Measurements from ENCODE around the gene EVI5. TPM values are rescaled to one million over a fixed set of nuclear protein-coding genes. Genes with fewer than 3 reads are reported as not detected.

The EVI5 gene
- total RNA-seq, 1 donor from 2014 or later: 40.0 TPM

DNA sequence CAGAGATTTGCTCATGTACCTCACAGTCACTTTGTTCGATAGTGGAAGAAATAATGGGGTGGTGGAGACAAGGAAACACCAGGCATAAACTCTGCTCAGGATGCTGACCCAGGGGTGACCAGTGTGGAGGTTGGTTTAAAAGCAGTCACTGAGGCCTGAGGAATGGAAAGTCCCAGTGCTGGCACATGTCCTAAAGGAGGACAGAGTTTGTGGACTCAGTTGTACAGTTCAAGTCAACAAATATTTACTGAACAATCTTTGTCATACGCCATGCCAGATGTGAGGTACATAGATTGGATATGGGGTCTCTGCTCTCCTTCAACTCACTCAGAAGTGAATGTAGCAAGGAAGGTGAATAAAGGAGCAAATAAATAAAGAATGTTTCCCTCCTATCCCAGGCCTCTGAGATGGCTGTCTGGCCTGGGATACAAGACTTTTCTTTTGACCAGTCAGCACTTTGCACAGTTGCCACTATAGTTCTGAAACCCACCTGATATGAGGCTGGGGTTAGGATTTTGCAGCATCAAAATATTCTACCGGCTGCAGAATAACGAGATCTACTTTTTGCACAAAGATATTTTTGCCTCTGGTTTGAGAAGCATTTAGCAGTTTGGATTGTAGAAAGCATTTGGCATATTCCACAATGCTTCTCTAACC is 290.3 kb downstream of the EVI5 start:
- H3K4me1 Mint-ChIP-seq: no peaks in the 10 kb centered on the region

DNA sequence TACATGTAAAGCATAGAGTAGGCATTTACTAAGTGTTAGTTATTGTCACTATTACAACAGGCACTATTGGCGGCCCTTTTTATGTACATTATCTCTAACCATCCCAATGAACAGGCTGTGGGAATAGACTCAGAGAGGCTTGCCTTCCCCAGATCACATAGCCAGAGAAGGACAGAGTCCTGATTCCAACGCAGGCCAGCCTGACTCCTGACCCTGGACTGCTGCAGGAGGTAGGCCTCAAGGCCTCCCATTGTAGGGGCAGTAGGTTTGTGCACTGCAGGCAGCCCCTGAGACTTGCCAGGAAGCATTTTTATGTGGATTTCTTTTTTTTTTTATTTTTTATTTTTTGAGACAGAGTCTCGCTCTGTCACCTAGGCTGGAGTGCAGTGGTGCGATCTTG is 291.8 kb downstream of the EVI5 start:
- TF ChIP-seq, protein P1, sequence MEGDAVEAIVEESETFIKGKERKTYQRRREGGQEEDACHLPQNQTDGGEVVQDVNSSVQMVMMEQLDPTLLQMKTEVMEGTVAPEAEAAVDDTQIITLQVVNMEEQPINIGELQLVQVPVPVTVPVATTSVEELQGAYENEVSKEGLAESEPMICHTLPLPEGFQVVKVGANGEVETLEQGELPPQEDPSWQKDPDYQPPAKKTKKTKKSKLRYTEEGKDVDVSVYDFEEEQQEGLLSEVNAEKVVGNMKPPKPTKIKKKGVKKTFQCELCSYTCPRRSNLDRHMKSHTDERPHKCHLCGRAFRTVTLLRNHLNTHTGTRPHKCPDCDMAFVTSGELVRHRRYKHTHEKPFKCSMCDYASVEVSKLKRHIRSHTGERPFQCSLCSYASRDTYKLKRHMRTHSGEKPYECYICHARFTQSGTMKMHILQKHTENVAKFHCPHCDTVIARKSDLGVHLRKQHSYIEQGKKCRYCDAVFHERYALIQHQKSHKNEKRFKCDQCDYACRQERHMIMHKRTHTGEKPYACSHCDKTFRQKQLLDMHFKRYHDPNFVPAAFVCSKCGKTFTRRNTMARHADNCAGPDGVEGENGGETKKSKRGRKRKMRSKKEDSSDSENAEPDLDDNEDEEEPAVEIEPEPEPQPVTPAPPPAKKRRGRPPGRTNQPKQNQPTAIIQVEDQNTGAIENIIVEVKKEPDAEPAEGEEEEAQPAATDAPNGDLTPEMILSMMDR (IDR thresholded peaks at IDR 0.05; ENCODE audit: unreplicated experiment): no peak
- no peaks in the 10 kb centered on the region for H3K9me3 Mint-ChIP-seq
- H3K4me1 Mint-ChIP-seq: no peaks in the 10 kb centered on the region
- H3K27me3 Mint-ChIP-seq (ENCODE audit: low read depth): peaks cover 65% of the 10 kb centered on the region
- DNase-seq (ENCODE audit: low spot score in 2 of 2, unreplicated experiment in 2 of 2): no peak
- H3K27ac Mint-ChIP-seq: no peak overlapping the region
- no peaks in the 10 kb centered on the region for H3K36me3 Mint-ChIP-seq
- no peak overlapping the region for H3K4me3 Mint-ChIP-seq

More for the DNA sequence above, 290.3 kb downstream of the EVI5 start:
- H3K27ac Mint-ChIP-seq: no peak overlapping the region
- H3K27me3 Mint-ChIP-seq (ENCODE audit: low read depth): peaks cover 55% of the 10 kb centered on the region
- H3K9me3 Mint-ChIP-seq: peaks cover 4% of the 10 kb centered on the region
- TF ChIP-seq, protein P1 (IDR thresholded peaks at IDR 0.05; ENCODE audit: unreplicated experiment): no peak
- no peak for DNase-seq (ENCODE audit: low spot score in 2 of 2, unreplicated experiment in 2 of 2)
- no peaks in the 10 kb centered on the region for H3K36me3 Mint-ChIP-seq
- no peak overlapping the region for H3K4me3 Mint-ChIP-seq

DNA sequence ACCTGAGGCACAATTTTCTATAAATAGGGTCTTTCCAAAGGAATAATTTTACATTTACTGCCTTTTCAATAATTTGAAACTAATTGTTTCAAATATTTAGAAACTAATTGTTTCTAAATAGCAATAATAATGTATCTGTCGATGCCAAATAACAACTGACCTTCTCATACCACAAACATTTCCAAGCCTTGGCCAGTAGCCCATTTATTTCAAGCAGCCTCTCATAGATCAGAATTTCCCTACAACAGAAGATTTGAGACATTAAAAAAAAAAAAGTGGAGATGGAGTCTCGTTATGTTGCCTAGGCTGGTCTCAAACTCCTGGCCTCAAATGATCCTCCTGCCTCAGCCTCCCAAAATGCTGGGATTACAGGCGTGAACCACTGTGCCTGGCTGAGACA is 296.1 kb downstream of the EVI5 start:
- Mint-ChIP-seq H3K9me3 (no peaks in the 10 kb centered on the region), H3K27ac (no peak overlapping the region)
- no peak for DNase-seq (ENCODE audit: low spot score in 2 of 2, unreplicated experiment in 2 of 2)

DNA sequence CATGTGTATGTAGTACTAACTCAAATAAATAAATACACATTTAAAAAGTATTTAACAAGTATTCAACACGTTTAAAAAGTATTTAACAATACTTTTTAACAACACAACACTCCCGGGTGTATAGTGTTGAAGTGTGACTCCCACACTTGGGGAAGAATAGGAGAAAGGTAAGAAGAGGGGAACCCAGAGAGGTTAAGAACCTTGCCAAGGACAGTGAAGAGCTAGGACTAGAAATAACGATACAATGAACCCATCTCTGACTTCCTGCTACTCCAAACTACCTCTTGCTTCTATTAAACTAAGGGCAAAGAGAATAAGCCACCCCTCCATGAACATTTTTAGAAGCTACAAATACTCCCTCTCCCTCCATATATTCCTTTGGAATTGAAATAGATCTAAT is 296.5 kb downstream of the EVI5 start:
- H3K27ac Mint-ChIP-seq: no peak overlapping the region
- H3K4me1 Mint-ChIP-seq: peaks cover 20% of the 10 kb centered on the region
- H3K9me3 Mint-ChIP-seq: no peaks in the 10 kb centered on the region
- H3K36me3 Mint-ChIP-seq: no peaks in the 10 kb centered on the region
- no peak for DNase-seq (ENCODE audit: low spot score in 2 of 2, unreplicated experiment in 2 of 2)
- TF ChIP-seq, protein P1 (IDR thresholded peaks at IDR 0.05; ENCODE audit: unreplicated experiment): no peak
- H3K27me3 Mint-ChIP-seq (ENCODE audit: low read depth): peaks cover 87% of the 10 kb centered on the region
- H3K4me3 Mint-ChIP-seq: no peak overlapping the region

More for the DNA sequence above, 296.1 kb downstream of the EVI5 start:
- peaks cover 18% of the 10 kb centered on the region for H3K4me1 Mint-ChIP-seq
- TF ChIP-seq, protein P1 (IDR thresholded peaks at IDR 0.05; ENCODE audit: unreplicated experiment): no peak
- no peak overlapping the region for H3K4me3 Mint-ChIP-seq
- H3K36me3 Mint-ChIP-seq: no peaks in the 10 kb centered on the region
- H3K27me3 Mint-ChIP-seq (ENCODE audit: low read depth): peaks cover 83% of the 10 kb centered on the region

DNA sequence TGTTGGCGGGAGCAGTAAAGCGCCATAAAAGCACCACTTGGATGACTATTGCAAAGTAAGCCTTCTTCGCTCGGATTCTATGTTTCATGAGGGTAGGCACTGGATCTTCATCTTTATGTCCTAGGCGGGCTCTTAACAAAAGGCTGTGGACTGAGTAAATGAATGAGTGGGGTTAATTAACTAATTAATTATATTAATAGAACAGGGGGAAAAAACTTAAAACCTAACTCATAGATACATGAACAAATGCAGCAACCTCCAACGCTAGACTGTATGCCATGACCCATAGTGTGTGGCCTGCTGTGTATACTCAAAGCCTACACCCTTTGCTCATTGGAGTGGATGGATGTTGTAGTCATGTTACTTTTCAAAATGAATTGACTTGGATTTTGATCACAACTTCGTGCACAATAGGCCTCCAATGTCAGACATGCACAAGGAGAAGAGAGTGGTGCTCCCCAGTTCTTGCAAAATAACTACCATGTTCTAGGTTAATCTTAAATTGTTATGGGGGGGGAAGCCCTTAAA is 297.8 kb downstream of the EVI5 start:
- DNase-seq (ENCODE audit: low spot score in 2 of 2, unreplicated experiment in 2 of 2): no peak
- no peak overlapping the region for H3K27ac Mint-ChIP-seq
- H3K36me3 Mint-ChIP-seq: no peaks in the 10 kb centered on the region
- TF ChIP-seq, protein P1 (IDR thresholded peaks at IDR 0.05; ENCODE audit: unreplicated experiment): no peak
- no peaks in the 10 kb centered on the region for H3K9me3 Mint-ChIP-seq
- H3K4me1 Mint-ChIP-seq: peaks cover 31% of the 10 kb centered on the region
- peaks cover 90% of the 10 kb centered on the region for H3K27me3 Mint-ChIP-seq (ENCODE audit: low read depth)
- H3K4me3 Mint-ChIP-seq: peak overlapping the region; percentile 22
